Measurements from ENCODE around the gene RAPGEF5.

RAPGEF5 gene

GRCh38 chr7:22219739-22220493, 137.0 kb downstream of the RAPGEF5 start:
- DNase-seq (ENCODE audit: low read depth in 3 of 3): no peak

DNA sequence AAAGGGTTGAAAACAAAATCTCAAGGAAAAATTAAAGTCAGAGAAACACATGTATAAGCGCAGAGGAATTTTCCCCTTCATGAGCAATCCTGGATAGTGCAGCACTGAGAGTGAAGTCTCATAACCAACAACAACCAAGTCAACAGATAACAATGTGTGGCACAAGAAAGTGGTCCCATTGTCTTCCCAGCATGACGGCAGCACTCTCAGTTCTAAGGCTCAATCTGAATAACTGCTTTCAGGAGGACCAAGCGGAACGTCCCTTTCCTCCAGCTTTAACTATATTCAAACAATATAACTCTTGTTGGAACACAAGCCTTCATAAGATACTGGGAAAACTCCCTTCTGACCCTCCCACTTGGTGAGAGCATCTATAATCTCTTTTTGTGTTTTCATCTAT, 137.9 kb downstream of the RAPGEF5 start:
- no peak for DNase-seq (ENCODE audit: low read depth in 3 of 3)

DNA sequence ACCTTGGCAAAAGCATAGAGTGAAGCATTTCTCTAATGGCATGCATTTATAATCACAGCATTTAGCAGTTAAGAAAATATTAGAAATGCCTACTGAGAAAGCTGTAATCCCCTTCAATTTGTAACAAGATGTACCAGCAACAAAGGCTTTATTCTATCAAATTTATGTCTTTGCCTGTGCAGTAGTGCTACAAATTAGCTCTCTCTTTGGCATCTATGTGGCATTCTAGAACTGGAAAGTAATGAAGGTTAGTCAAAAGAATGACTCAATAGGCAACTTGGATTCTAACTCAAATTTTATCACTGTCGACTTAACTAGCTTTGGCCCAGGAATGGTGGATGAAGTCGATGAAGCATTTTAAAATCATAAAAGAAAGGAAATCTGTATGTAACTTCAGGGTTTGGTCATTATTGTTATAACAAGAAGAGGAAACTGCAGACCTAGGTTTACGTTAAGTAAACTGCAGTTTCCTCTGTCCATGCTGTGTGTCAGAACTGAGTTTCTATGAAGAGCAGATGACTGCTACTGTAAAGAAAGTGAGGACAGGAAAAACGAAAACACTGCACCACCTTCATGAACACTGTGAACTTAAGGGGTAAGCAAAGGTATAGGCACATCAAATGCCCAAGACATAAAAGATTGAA, 140.0 kb downstream of the RAPGEF5 start:
- no peak for DNase-seq (ENCODE audit: low read depth in 3 of 3)

DNA sequence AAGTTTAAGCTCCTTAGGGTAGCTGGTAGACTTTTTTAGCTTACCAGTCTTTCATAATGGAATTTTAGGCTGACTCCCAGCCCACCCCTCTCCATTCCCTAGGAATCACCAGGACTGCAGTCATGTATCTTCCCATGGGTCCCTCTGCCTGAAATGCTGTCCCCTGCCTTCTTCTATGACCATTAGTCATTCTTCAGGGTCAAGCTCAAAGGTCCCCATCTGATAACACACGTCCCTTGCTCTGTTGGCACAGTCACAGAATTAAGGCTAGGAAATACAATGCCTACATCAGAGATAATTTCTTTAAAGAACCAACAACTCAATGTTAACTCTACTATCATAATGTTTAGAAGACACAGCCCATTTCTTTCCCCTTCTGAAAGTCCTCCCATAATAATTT, 140.6 kb downstream of the RAPGEF5 start:
- no peak for DNase-seq (ENCODE audit: low read depth in 3 of 3)

DNA sequence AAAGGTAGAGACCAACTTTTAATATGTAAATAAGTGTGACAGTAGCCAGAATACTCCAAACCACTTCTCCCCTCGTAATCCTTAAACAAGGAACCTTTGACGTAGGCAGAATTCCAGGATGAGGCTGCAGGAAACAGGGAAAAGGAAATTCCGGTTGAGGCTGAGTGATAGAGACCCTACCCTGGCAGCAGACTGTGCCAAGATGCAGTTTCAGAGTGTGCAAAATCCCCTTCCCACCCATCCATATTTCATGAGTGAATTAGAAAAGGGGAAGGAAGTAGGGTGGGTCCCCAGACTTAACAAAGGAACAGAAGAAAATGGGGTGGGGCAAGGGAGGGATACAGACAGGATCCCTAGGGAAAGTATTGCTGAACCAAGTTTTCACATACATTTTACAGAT, 143.0 kb downstream of the RAPGEF5 start:
- no peak for DNase-seq (ENCODE audit: low read depth in 3 of 3)

GRCh38 chr7:22213081-22213480, 143.9 kb downstream of the RAPGEF5 start:
- DNase-seq (ENCODE audit: low read depth in 3 of 3): no peak

- no peak for DNase-seq (ENCODE audit: low read depth in 3 of 3)
Observed at GRCh38 chr7:22210967-22211366, 146.0 kb downstream of the RAPGEF5 start.

DNA sequence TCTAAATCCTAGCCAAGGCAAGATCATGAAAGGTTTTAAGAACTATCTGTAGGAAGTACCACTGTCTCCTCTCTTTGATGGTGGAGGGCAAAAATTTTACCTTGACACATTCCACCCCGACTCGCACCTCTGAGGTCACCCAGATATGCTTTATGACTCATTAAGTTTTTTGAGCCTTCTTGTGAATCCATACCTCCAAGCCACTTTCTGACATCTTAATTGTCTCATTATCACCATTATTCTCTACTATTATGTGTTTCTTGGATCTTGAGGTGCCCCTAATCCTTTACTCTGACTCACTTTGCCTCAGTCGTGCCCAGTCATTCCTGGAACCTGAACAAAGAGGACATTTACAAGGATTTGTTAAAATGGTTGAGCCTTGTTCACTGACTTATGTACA, 146.6 kb downstream of the RAPGEF5 start:
- DNase-seq (ENCODE audit: low read depth in 3 of 3): no peak

DNA sequence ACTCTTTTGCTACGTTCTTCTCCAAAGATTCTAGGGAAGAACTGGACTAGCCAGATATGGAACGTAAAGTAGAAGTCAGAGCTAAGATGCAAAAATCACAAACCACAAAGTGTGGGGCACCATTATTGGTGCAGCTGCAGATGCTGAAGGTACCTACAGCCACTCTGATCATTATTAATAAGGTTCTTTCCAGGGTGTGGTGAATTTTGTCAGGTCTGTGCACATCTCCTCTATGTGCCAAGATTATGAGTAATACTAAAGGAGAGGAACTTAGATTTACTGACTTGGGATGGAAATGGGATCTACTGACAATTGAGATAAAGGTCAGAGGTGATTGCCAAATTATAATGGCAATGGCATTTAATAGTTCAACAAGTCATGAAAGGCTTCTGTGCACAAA, 148.2 kb downstream of the RAPGEF5 start:
- DNase-seq (ENCODE audit: low read depth in 3 of 3): no peak

DNA sequence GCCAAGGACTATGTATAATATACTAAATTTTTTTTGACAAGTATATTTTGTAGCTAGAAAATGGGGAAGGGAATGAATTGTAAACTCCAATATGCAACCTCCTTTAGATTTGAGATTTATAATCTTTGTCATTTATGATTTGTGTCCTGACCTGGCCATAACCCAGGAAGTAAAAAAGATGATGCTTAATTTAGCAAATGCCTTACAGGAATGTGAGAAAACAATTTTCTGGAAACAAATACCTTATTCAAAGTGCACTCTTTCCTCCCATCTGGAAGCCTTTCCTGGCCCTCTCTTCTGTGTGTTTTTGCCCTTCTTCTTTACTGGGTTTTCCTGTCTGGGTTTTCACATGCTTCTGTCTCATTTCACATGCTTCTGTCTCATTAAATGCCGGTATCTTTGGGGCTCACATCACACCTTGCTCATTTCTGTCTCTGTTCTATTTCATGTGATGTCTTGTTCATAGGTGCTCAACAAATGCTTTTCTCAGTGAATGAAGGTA, 149.2 kb downstream of the RAPGEF5 start:
- no peak for DNase-seq (ENCODE audit: low read depth in 3 of 3)

DNA sequence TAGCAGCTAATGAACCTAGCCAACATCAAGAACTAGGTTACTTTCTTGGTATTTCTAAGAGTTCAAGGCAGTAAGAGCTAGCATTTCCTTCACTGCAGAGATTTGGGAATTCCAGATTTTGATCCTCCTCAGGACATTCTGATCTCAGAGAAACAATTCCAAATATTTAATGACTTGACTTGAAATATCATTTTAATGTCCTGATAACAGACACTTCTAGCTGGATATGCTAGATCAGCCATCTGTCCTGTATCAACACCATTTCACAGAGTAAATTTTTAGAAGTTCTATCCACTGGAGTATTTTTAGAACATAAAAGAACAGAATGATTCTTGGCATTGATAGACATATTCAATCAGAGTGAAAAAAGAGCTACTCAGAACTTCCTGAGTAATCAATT, 151.3 kb downstream of the RAPGEF5 start:
- no peak for DNase-seq (ENCODE audit: low read depth in 3 of 3)

GRCh38 chr7:22204312-22204711, 152.6 kb downstream of the RAPGEF5 start:
- no peak for DNase-seq (ENCODE audit: low read depth in 3 of 3)

DNA sequence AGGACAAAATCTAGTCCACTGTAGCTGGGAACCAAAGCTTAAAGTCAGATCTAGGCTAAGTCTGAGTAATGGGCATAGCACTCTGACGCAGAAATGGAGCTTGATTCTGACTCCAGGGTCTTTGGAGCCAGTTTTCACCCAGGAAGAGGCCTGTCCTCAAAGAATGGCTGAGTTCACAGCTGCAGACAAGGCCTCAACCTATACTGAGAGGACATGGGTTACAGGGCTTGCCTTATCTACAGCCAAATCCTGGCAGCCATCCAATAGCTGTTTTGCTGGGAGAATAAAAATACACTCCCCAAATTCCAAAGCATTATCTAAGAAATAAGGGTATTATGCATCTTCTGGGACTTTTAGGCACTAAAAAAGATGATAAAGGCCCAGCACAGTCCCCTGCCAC, 154.8 kb downstream of the RAPGEF5 start:
- no peak for DNase-seq (ENCODE audit: low read depth in 3 of 3)

DNA sequence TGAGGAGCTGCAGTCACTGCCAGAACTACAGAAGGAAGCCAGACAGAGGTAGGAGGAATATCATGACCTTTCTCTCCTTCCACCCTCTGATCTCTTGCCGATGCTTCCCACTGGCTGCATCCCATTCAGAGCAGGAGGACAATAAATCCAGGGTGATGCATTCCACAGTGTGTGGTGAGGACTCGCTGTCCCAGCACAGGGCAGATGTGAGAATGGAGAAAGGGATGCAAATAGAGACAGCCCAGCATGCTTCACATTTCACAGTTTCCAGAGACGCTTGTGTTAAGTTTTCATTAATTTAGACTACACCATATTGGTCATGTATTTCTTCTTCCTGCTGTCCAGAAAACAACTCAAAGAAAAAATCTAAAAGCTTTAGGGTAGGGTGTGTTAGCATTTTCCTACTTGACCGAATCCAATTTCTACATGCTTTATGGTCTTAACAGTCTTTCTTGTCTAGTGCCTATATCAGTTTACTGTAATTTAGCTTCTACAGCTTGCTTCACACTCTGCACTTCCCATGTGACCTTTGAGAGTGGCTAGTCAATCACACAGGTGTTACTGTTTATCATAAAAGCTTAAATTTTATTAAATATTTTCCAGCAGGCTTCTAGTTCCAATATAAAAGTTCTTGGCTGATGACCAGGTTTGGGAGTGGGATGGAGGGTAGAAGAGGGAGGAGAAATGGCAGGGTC, 155.6 kb downstream of the RAPGEF5 start:
- DNase-seq (ENCODE audit: low read depth in 3 of 3): no peak

- no peak for DNase-seq (ENCODE audit: low read depth in 3 of 3)
Observed at GRCh38 chr7:22200777-22201176, 156.2 kb downstream of the RAPGEF5 start.

DNA sequence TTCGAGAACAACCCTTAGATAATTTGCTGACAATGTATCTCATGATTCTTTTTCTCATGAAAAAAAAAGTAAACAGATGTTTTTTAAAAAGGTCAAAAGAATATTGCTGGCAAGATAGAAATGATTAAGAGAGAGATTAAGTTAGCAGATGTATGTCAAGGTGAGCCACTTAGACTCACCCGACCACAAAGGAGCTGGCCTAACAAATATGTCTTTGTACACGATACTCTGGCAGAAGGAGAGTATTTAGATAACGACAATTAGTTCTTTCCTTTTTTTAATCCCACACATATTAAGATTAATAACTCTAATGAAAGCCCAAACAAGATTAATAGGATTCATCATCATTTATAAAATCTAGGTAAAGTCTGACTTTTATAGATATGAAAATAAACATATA, 156.7 kb downstream of the RAPGEF5 start:
- DNase-seq (ENCODE audit: low read depth in 3 of 3): no peak

- no peak for DNase-seq (ENCODE audit: low read depth in 3 of 3)
Observed at GRCh38 chr7:22197376-22197775, 159.6 kb downstream of the RAPGEF5 start.

DNA sequence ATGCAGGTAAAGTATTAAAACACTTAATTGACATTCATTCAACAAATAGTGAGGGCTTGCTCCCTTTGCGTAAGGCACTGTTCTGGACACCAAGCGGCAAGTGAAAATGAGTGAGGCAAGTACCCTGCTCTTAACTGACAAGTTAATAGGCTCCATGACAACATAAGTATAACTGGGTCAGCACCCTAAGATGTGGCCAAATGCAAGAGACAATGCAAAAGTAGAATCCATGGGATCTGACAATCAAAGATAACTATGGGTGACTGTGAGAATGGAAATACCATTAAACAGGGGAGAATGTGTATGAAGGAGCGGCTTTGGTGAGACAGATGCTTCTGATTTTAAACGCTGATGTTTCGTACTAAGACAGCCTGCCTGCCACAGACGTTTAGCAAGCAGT, 160.5 kb downstream of the RAPGEF5 start:
- no peak for DNase-seq (ENCODE audit: low read depth in 3 of 3)

DNA sequence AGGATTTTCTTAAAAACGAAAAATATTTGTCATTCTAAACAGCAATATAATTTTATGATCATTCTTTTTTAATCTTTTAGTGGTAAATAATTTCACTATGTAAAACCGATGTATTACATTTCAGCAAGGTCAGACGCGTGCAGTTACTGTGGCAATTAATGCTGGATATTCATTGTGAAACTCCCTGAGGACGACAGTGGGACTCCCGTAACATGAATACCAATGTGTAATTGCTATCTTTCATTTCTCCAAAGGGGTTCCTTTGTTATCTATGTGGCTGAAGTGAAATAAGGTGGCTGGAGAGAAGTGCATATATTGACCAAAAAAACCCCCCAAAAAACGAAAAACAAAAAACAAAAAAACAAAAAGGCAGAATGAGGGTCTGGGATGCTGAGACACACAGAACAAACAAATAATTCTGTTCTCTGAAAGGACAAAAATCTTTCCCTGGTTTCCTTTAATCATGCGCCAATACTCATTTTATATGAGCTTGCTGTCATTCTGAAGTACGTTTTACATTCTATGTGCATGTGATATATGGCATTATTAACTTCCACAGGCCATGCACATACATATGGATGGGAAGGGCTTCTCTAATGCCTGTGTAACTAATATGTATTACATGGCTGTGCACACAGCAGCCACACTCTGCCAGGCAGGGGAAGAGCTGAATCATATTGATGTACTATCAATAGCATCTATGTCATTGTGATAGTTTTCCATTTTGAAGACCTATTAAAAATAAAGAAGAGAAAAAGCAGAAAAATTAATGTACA, 161.4 kb downstream of the RAPGEF5 start:
- DNase-seq (ENCODE audit: low read depth in 3 of 3): no peak

DNA sequence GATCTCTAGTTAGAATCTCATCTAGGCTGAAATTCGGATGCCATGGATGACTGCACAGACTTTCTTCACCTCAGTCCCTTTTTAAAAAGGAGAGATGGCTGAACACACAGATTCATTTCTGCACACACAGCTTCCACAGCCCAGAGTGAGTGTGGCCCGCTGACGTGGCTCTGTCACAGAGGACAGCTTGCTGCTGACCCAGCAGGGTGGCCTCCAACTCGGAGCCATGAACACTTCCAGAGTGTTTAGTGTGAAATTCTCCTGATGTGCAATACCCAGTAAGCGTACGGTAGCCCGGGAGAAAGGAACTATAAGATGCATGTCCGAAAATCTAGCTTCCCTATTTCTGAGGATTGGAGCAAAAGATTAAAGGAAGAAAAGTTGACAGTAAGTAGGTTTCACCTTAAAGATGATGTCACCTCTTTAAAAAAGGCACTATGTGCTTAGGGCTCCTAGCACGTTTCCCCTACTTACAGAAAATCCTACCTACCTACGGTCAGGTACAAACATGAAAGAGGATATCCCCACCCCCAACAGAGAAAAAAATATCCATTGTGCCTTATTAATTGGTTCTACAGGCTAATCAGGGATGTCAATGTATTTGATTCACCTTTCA, 162.2 kb downstream of the RAPGEF5 start:
- DNase-seq (ENCODE audit: low read depth in 3 of 3): no peak

GRCh38 chr7:22193450-22193983, 163.4 kb downstream of the RAPGEF5 start:
- no peak for DNase-seq (ENCODE audit: low read depth in 3 of 3)
